22Rv1 (cell line): ENCODE results near the gene HEATR1.

Source experiments
- ZFX ChIP-seq: fragments of 450-650 bp; IDR thresholded peaks from 2 replicates; pipeline ENCODE4 v1.6.1; 2017; ENCODE audit warnings: antibody characterized with exemption, borderline replicate concordance
- TF ChIP-seq, protein P1 (sequence below): fragments of 450-650 bp; IDR thresholded peaks from 2 replicates; pipeline ENCODE4 v1.5.1; 2017; ENCODE audit warnings: mild to moderate bottlenecking

- TF ChIP-seq, protein P1, sequence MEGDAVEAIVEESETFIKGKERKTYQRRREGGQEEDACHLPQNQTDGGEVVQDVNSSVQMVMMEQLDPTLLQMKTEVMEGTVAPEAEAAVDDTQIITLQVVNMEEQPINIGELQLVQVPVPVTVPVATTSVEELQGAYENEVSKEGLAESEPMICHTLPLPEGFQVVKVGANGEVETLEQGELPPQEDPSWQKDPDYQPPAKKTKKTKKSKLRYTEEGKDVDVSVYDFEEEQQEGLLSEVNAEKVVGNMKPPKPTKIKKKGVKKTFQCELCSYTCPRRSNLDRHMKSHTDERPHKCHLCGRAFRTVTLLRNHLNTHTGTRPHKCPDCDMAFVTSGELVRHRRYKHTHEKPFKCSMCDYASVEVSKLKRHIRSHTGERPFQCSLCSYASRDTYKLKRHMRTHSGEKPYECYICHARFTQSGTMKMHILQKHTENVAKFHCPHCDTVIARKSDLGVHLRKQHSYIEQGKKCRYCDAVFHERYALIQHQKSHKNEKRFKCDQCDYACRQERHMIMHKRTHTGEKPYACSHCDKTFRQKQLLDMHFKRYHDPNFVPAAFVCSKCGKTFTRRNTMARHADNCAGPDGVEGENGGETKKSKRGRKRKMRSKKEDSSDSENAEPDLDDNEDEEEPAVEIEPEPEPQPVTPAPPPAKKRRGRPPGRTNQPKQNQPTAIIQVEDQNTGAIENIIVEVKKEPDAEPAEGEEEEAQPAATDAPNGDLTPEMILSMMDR: no peak
- TF ChIP-seq ZFX: no peak
Measured at GRCh38 chr1:236623371-236624166, 19.3 kb upstream of the HEATR1 start.
